Measurements from ENCODE around the gene NALCN.

GRCh38 chr13:101230271-101230890 lies 185.9 kb downstream of the NALCN start:
- TF ChIP-seq POLR2A (IDR thresholded peaks at IDR 0.05) (no peak), CTCF (IDR thresholded peaks at IDR 0.05 in 8 of 11, conservative IDR thresholded peaks at IDR 0.05 in 3 of 11) (no peak), POLR2AphosphoS5 (IDR thresholded peaks at IDR 0.05) (no peak)
